Measurements from ENCODE around the gene STARD3.

DNA sequence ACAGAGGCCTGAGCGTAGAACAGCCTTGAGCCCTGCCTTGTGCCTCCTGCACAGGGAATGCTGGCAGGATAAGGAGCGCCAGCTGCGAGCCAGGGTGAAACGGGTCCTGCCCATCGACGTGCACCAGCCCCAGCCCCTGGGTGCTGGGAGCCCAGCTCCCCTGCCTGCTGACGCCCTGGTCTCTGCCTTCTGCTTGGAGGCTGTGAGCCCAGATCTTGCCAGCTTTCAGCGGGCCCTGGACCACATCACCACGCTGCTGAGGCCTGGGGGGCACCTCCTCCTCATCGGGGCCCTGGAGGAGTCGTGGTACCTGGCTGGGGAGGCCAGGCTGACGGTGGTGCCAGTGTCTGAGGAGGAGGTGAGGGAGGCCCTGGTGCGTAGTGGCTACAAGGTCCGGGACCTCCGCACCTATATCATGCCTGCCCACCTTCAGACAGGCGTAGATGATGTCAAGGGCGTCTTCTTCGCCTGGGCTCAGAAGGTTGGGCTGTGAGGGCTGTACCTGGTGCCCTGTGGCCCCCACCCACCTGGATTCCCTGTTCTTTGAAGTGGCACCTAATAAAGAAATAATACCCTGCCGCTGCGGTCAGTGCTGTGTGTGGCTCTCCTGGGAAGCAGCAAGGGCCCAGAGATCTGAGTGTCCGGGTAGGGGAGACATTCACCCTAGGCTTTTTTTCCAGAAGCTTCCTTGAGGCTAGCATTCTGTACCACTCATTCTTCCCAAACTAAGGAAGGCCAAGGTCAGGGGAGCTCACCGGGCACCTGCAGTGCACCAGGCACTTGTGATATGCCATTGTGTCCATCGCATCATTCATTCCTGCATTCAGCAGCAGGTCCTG, 33.2 kb downstream of the STARD3 start:
- TF ChIP-seq POLR2A (IDR thresholded peaks at IDR 0.05), result no peak
- TF ChIP-seq, protein P1, sequence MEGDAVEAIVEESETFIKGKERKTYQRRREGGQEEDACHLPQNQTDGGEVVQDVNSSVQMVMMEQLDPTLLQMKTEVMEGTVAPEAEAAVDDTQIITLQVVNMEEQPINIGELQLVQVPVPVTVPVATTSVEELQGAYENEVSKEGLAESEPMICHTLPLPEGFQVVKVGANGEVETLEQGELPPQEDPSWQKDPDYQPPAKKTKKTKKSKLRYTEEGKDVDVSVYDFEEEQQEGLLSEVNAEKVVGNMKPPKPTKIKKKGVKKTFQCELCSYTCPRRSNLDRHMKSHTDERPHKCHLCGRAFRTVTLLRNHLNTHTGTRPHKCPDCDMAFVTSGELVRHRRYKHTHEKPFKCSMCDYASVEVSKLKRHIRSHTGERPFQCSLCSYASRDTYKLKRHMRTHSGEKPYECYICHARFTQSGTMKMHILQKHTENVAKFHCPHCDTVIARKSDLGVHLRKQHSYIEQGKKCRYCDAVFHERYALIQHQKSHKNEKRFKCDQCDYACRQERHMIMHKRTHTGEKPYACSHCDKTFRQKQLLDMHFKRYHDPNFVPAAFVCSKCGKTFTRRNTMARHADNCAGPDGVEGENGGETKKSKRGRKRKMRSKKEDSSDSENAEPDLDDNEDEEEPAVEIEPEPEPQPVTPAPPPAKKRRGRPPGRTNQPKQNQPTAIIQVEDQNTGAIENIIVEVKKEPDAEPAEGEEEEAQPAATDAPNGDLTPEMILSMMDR (IDR thresholded peaks at IDR 0.05), result no peak
